ENCODE results near the gene UBTD1.
A peak's percentile ranks its signal among the peaks of the same experiment; 100 is the strongest.

Gene UBTD1

GRCh38 chr10:97529685-97530465, 31.2 kb downstream of the UBTD1 start:
- DNase-seq (ENCODE audit: insufficient read length, low spot score) = no peak

GRCh38 chr10:97531401-97531986, 32.8 kb downstream of the UBTD1 start:
- TF ChIP-seq CTCF (IDR thresholded peaks at IDR 0.05; ENCODE audit: insufficient read depth, missing control alignments) = no peak
- FAIRE-seq (no peak), DNase-seq (ENCODE audit: insufficient read length, low spot score) (no peak)

More at GRCh38 chr10:97529685-97530465, 31.2 kb downstream of the UBTD1 start:
- no peak for FAIRE-seq
- no peak for TF ChIP-seq CTCF (IDR thresholded peaks at IDR 0.05; ENCODE audit: insufficient read depth, missing control alignments)

- DNase-seq (ENCODE audit: insufficient read length, low spot score) (no peak), FAIRE-seq (no peak)
- no peak for TF ChIP-seq CTCF (IDR thresholded peaks at IDR 0.05; ENCODE audit: insufficient read depth, missing control alignments)
Measured at GRCh38 chr10:97532935-97533671, 34.4 kb downstream of the UBTD1 start.

- FAIRE-seq = no peak
Measured at GRCh38 chr10:97533888-97534287, 35.2 kb downstream of the UBTD1 start.

GRCh38 chr10:97534746-97535367, 36.1 kb downstream of the UBTD1 start:
- DNase-seq (ENCODE audit: insufficient read length, low spot score) = no peak
- TF ChIP-seq CTCF (IDR thresholded peaks at IDR 0.05; ENCODE audit: insufficient read depth, missing control alignments) = peak; percentile 55
- no peak for FAIRE-seq

More at GRCh38 chr10:97533888-97534287, 35.2 kb downstream of the UBTD1 start:
- TF ChIP-seq CTCF (IDR thresholded peaks at IDR 0.05; ENCODE audit: insufficient read depth, missing control alignments) = no peak
- DNase-seq (ENCODE audit: insufficient read length, low spot score) = no peak

- no peak for FAIRE-seq
- no peak for TF ChIP-seq CTCF (IDR thresholded peaks at IDR 0.05; ENCODE audit: insufficient read depth, missing control alignments)
- no peak for DNase-seq (ENCODE audit: insufficient read length, low spot score)
Measured at GRCh38 chr10:97537186-97537869, 38.6 kb downstream of the UBTD1 start.
